Measurements from ENCODE around the gene CEPT1.
A peak's percentile ranks its signal among the peaks of the same experiment; 100 is the strongest.
"Not testable (repeated sequence)": the region's sequence is repeated elsewhere in the genome, so short reads cannot be mapped to it uniquely, and the experiment has no call there.

Gene CEPT1

GRCh38 chr1:111212634-111213335, 72.8 kb downstream of the CEPT1 start:
- no peak for DNase-seq

GRCh38 chr1:111213412-111213811, 73.4 kb downstream of the CEPT1 start:
- DNase-seq = no peak

GRCh38 chr1:111214074-111214801, 74.2 kb downstream of the CEPT1 start:
- no peak for DNase-seq

GRCh38 chr1:111214884-111215283, 74.9 kb downstream of the CEPT1 start:
- DNase-seq = no peak

GRCh38 chr1:111215285-111215684, 75.3 kb downstream of the CEPT1 start:
- not testable (repeated sequence) for DNase-seq

GRCh38 chr1:111216751-111217150, 76.7 kb downstream of the CEPT1 start:
- DNase-seq = no peak

GRCh38 chr1:111217183-111217910, 77.3 kb downstream of the CEPT1 start:
- DNase-seq = no peak

- no peak for DNase-seq
These were observed 78.9 kb downstream of the CEPT1 start for GRCh38 chr1:111218701-111219556.

- DNase-seq = no peak
These were observed 79.7 kb downstream of the CEPT1 start for GRCh38 chr1:111219557-111220286.

GRCh38 chr1:111220302-111220890, 80.4 kb downstream of the CEPT1 start:
- no peak for DNase-seq

GRCh38 chr1:111221276-111221632, 81.2 kb downstream of the CEPT1 start:
- DNase-seq = no peak

GRCh38 chr1:111221633-111222291, 81.7 kb downstream of the CEPT1 start:
- DNase-seq = no peak

- DNase-seq = peak; percentile 33
These were observed 82.5 kb downstream of the CEPT1 start for GRCh38 chr1:111222308-111223125.

- no peak for DNase-seq
These were observed 83.2 kb downstream of the CEPT1 start for GRCh38 chr1:111223126-111223685.

GRCh38 chr1:111225091-111225490, 85.1 kb downstream of the CEPT1 start:
- DNase-seq = no peak

- no peak for DNase-seq
These were observed 85.8 kb downstream of the CEPT1 start for GRCh38 chr1:111225717-111226400.

- no peak for DNase-seq
These were observed 87.4 kb downstream of the CEPT1 start, which contains the start of gene CHI3L2 for GRCh38 chr1:111227434-111227833. TSS of gene CHI3L2 (plus strand) at chr1:111227713. CDS start at chr1:111227730, 17 bp downstream.

- DNase-seq = peak; percentile 57
These were observed 88.1 kb downstream of the CEPT1 start for GRCh38 chr1:111227851-111228747.

Measured in fibroblast of skin of abdomen (primary cell).